ENCODE results near the gene SVOPL. TPM values are rescaled to one million over a fixed set of nuclear protein-coding genes. Genes with fewer than 3 reads are reported as not detected.

SVOPL gene
- total RNA-seq, 1 experiment from 2014 or later: 1.1 TPM

GRCh38 chr7:138662991-138663320, 38.2 kb downstream of the SVOPL start:
- Histone ChIP-seq H3K27ac (ENCODE audit: insufficient read length, low read depth, low read length) (no peak overlapping the region), H2BK20ac (ENCODE audit: low read depth, low read length, poor library complexity, severe bottlenecking) (no peak overlapping the region), H3K56ac (ENCODE audit: insufficient read length, low read depth, low read length) (no peak overlapping the region), H4K91ac (ENCODE audit: insufficient read length, low read depth, low read length) (no peak overlapping the region), H3T11ph (ENCODE audit: low read length) (no peak overlapping the region), H3K23me2 (ENCODE audit: insufficient read length, low read depth, low read length, poor library complexity, severe bottlenecking) (peaks cover 3% of the 10 kb centered on the region), H3K14ac (ENCODE audit: insufficient read depth, low read length) (no peak overlapping the region), H2AFZ (ENCODE audit: low read length) (no peak overlapping the region), H3K79me2 (ENCODE audit: insufficient read depth, low read length) (no peaks in the 10 kb centered on the region), H2BK5ac (ENCODE audit: insufficient read length, low read length) (no peak overlapping the region), H2BK12ac (ENCODE audit: insufficient read length, low read depth, low read length) (no peak overlapping the region), H4K5ac (ENCODE audit: insufficient read length, low read depth, low read length) (no peak overlapping the region), H3K27me3 (ENCODE audit: insufficient read depth, low read length) (no peaks in the 10 kb centered on the region), H3K23ac (ENCODE audit: insufficient read length, low read depth, low read length) (no peak overlapping the region), H3K4me2 (ENCODE audit: insufficient read depth, insufficient read length, low read length) (no peak overlapping the region), H4K8ac (replicated peaks; ENCODE audit: insufficient read length, low read depth, low read length) (no peak overlapping the region), H3K9ac (ENCODE audit: extremely low read depth, insufficient read length, low read length) (no peak overlapping the region), H2BK15ac (ENCODE audit: low read depth, low read length) (no peak overlapping the region), H4K20me1 (ENCODE audit: control insufficient read depth, insufficient read depth, insufficient read length) (no peaks in the 10 kb centered on the region), H3K9me3 (ENCODE audit: control insufficient read depth, low read depth, low read length) (no peaks in the 10 kb centered on the region), H3K79me1 (ENCODE audit: insufficient read depth, low read depth, low read length, poor library complexity, severe bottlenecking) (no peaks in the 10 kb centered on the region), H3K18ac (ENCODE audit: insufficient read length, low read depth, low read length) (no peak overlapping the region), H2AK5ac (ENCODE audit: insufficient read length, low read length) (no peak overlapping the region), H3K4me1 (ENCODE audit: insufficient read depth, low read length) (peaks cover 8% of the 10 kb centered on the region; the same call in 1 of the 2 replicates), H3K4ac (ENCODE audit: low read depth, low read length) (no peak overlapping the region), H2BK120ac (ENCODE audit: low read depth, low read length, poor library complexity, severe bottlenecking) (no peak overlapping the region)
- Mint-ChIP-seq H3K9me3 (peaks cover 5 to 7% of the 10 kb centered on the region in 2 experiments), H3K4me1 (peaks cover 66 to 70% of the 10 kb centered on the region in 2 experiments), H3K27me3 (ENCODE audit: low read depth) (no peaks in the 10 kb centered on the region), H3K27ac (peak overlapping the region in 1 of 3 experiments; percentile 7; a peak in 1 of 7 replicates), H3K4me3 (peak overlapping the region in 1 of 2 experiments; percentile 53; a peak in 2 of 5 replicates), H3K36me3 (ENCODE audit: insufficient read depth in 1 of 3, low read depth in 3 of 3) (peaks cover 3 to 6% (median 3%) of the 10 kb centered on the region in 3 experiments; a peak in 6 of 7 replicates)
- TF ChIP-seq CTCF (conservative IDR thresholded peaks at IDR 0.05): no peak
- DNase-seq: no peak
- no CpG with 5 or more reads among the region's 6 CpGs for WGBS (ENCODE audit: extremely low coverage, insufficient read length, low lambda C conversion rate)
